Activated CD4-positive, alpha-beta T cell treated with anti-CD3 and anti-CD28 coated beads for 36 hours (primary cell): ENCODE results near the gene TAS2R19. TPM values are rescaled to one million over a fixed set of nuclear protein-coding genes. Genes with fewer than 3 reads are reported as not detected.
"Not testable (repeated sequence)": the region's sequence is repeated elsewhere in the genome, so short reads cannot be mapped to it uniquely, and the experiment has no call there.

ENCODE experiments used
- ATAC-seq: fragments of 200-7000 bp; cut with Tn5 transposase; one replicate; pipeline ENCODE4 v1.10.0; 2021; ENCODE audit warnings: mild to moderate bottlenecking, moderate library complexity
- CTCF ChIA-PET: fragments of 350-600 bp; sonication (Branson Sonifier 250); formaldehyde crosslinking; loops from one replicate; lab custom pipeline; 2021; ENCODE audit warnings: antibody characterized with exemption; lab: Charles Lee
- POLR2A ChIA-PET: fragments of 350-600 bp; sonication (Branson Sonifier 250); formaldehyde crosslinking; loops from one replicate; lab custom pipeline; 2021; ENCODE audit warnings: antibody characterized with exemption, inconsistent platforms; lab: Charles Lee
- DNase-seq: peaks from one replicate; pipeline ENCODE4 v3.0.0-alpha.2; 2020
- H3K27ac Mint-ChIP-seq: one replicate; pipeline ENCODE4 v1.8.0; 2021; ENCODE audit warnings: mixed read lengths
- H3K27me3 Mint-ChIP-seq: one replicate; pipeline ENCODE4 v1.8.0; 2021; ENCODE audit warnings: mixed read lengths
- H3K36me3 Mint-ChIP-seq: one replicate; pipeline ENCODE4 v1.8.0; 2021; ENCODE audit warnings: low read depth, mixed read lengths
- H3K4me1 Mint-ChIP-seq: one replicate; pipeline ENCODE4 v1.8.0; 2021; ENCODE audit warnings: mixed read lengths
- H3K4me3 Mint-ChIP-seq: one replicate; pipeline ENCODE4 v1.8.0; 2021; ENCODE audit warnings: mild to moderate bottlenecking, moderate library complexity, mixed read lengths
- H3K9me3 Mint-ChIP-seq: one replicate; pipeline ENCODE4 v1.8.0; 2021; ENCODE audit warnings: low read depth, mixed read lengths
- intact Hi-C, 2 experiments: fragments of 100-400 bp; cut with DNase I in 1 of 2; cut with micrococcal nuclease in 1 of 2; formaldehyde crosslinking; loops; one replicate each; pipeline versions ENCODE4 v1.14.2 to v1.15.1; 2022 to 2024; cut with DNase I, micrococcal nuclease
- total RNA-seq, 2 experiments: library from RNA; stranded (reverse); gene quantifications; one replicate each; pipeline ENCODE4 v1.2.3, GENCODE V29; 2021

TAS2R19 gene
- total RNA-seq, 2 experiments from 2014 or later: 1.2 to 1.6 TPM

GRCh38 chr12:11039171-11039570, 16.8 kb upstream of the TAS2R19 start:
- H3K27me3 Mint-ChIP-seq: no peaks in the 10 kb centered on the region
- DNase-seq (no peak), ATAC-seq (no peak)
- ChIA-PET CTCF (no interaction called here), POLR2A (no interaction called here)
- peaks cover 35% of the 10 kb centered on the region for H3K36me3 Mint-ChIP-seq
- H3K9me3 Mint-ChIP-seq: no peaks in the 10 kb centered on the region
- H3K4me1 Mint-ChIP-seq: peaks cover 3% of the 10 kb centered on the region
- intact Hi-C loops: no loop called here
- H3K27ac Mint-ChIP-seq: no peak overlapping the region
- no peak overlapping the region for H3K4me3 Mint-ChIP-seq

GRCh38 chr12:11033959-11034358, 11.5 kb upstream of the TAS2R19 start:
- H3K9me3 Mint-ChIP-seq, intact Hi-C loops, H3K27ac Mint-ChIP-seq, CTCF ChIA-PET, POLR2A ChIA-PET, H3K4me1 Mint-ChIP-seq, DNase-seq, H3K4me3 Mint-ChIP-seq, H3K27me3 Mint-ChIP-seq: not testable (repeated sequence)
- peak; percentile 80 for ATAC-seq
- H3K36me3 Mint-ChIP-seq: peaks cover 28% of the 10 kb centered on the region

GRCh38 chr12:11031307-11031706, 8.9 kb upstream of the TAS2R19 start, which contains the start of gene TAS2R31:
TSS of gene TAS2R31 (minus strand) at chr12:11031407. CDS start at chr12:11031335, 72 bp downstream.
- intact Hi-C loops: no loop called here
- ChIA-PET POLR2A (interaction anchor here (1.1 kb wide), 1 partner anchor 136 kb away, joined by 3 read pairs; no protein-coding TSS in a partner anchor), CTCF (no interaction called here)
- Mint-ChIP-seq H3K4me3 (no peak within 1 kb of the TSS), H3K27me3 (no peaks in the 10 kb centered on the region), H3K4me1 (peaks cover 5% of the 10 kb centered on the region), H3K36me3 (peaks cover 36% of the 10 kb centered on the region), H3K27ac (no peak within 1 kb of the TSS), H3K9me3 (peaks cover 3% of the 10 kb centered on the region)
- ATAC-seq (no peak), DNase-seq (no peak)

GRCh38 chr12:11026118-11026517, 3.7 kb upstream of the TAS2R19 start:
- no peak for DNase-seq
- Mint-ChIP-seq H3K27me3 (no peaks in the 10 kb centered on the region), H3K4me1 (peaks cover 6% of the 10 kb centered on the region), H3K4me3 (no peak overlapping the region), H3K36me3 (peaks cover 34% of the 10 kb centered on the region), H3K27ac (no peak overlapping the region), H3K9me3 (peaks cover 8% of the 10 kb centered on the region)
- ChIA-PET POLR2A (no interaction called here), CTCF (no interaction called here)
- intact Hi-C loops: no loop called here
- ATAC-seq: no peak

- Mint-ChIP-seq H3K4me3 (no peak overlapping the region), H3K36me3 (peaks cover 23% of the 10 kb centered on the region), H3K9me3 (peaks cover 8% of the 10 kb centered on the region), H3K27ac (no peak overlapping the region), H3K4me1 (peaks cover 6% of the 10 kb centered on the region), H3K27me3 (no peaks in the 10 kb centered on the region)
- intact Hi-C loops: no loop called here
- ChIA-PET POLR2A (interaction anchor here (0.6 kb wide), 1 partner anchor 109 kb away, joined by 4 read pairs; no protein-coding TSS in a partner anchor), CTCF (no interaction called here)
- ATAC-seq (no peak), DNase-seq (no peak)
These were observed 967 bp upstream of the TAS2R19 start for GRCh38 chr12:11023387-11023786.

GRCh38 chr12:11016937-11017336, 5.5 kb downstream of the TAS2R19 start:
- Mint-ChIP-seq H3K4me3 (no peak overlapping the region), H3K9me3 (no peaks in the 10 kb centered on the region), H3K36me3 (peaks cover 17% of the 10 kb centered on the region), H3K4me1 (peaks cover 6% of the 10 kb centered on the region), H3K27me3 (no peaks in the 10 kb centered on the region), H3K27ac (no peak overlapping the region)
- ChIA-PET POLR2A (no interaction called here), CTCF (no interaction called here)
- DNase-seq (no peak), ATAC-seq (no peak)
- intact Hi-C loops: no loop called here

GRCh38 chr12:11015775-11016430, 6.5 kb downstream of the TAS2R19 start:
- Mint-ChIP-seq H3K36me3 (peaks cover 13% of the 10 kb centered on the region), H3K27ac (no peak overlapping the region), H3K4me1 (no peaks in the 10 kb centered on the region), H3K4me3 (no peak overlapping the region), H3K27me3 (no peaks in the 10 kb centered on the region), H3K9me3 (no peaks in the 10 kb centered on the region)
- intact Hi-C loops: no loop called here
- DNase-seq (no peak), ATAC-seq (no peak)
- ChIA-PET CTCF (no interaction called here), POLR2A (no interaction called here)

GRCh38 chr12:11014234-11014633, 8.2 kb downstream of the TAS2R19 start:
- intact Hi-C loops: no loop called here
- no peaks in the 10 kb centered on the region for H3K4me1 Mint-ChIP-seq
- ATAC-seq: no peak
- ChIA-PET CTCF (interaction anchor here (1.2 kb wide), 1 partner anchor 10 kb away, joined by 3 read pairs; no protein-coding TSS in a partner anchor), POLR2A (no interaction called here)
- no peak for DNase-seq
- no peaks in the 10 kb centered on the region for H3K27me3 Mint-ChIP-seq
- H3K4me3 Mint-ChIP-seq: no peak overlapping the region
- H3K27ac Mint-ChIP-seq: no peak overlapping the region
- no peaks in the 10 kb centered on the region for H3K9me3 Mint-ChIP-seq
- peaks cover 15% of the 10 kb centered on the region for H3K36me3 Mint-ChIP-seq

- Mint-ChIP-seq H3K4me1 (no peaks in the 10 kb centered on the region), H3K27me3 (no peaks in the 10 kb centered on the region), H3K4me3 (no peak overlapping the region), H3K36me3 (peaks cover 13% of the 10 kb centered on the region), H3K9me3 (no peaks in the 10 kb centered on the region), H3K27ac (no peak overlapping the region)
- ATAC-seq (no peak), DNase-seq (no peak)
- CTCF ChIA-PET: interaction anchor here (0.7 to 0.9 kb wide), 2 partner anchors 23 to 192 kb away, joined by 3 read pairs; no protein-coding TSS in a partner anchor
- intact Hi-C loops: no loop called here
- POLR2A ChIA-PET: no interaction called here
These were observed 14.8 kb downstream of the TAS2R19 start for GRCh38 chr12:11007608-11008007.

- Mint-ChIP-seq H3K4me3 (no peak within 1 kb of the TSS), H3K4me1 (no peaks in the 10 kb centered on the region), H3K36me3 (peaks cover 25% of the 10 kb centered on the region), H3K27me3 (no peaks in the 10 kb centered on the region), H3K27ac (no peak within 1 kb of the TSS), H3K9me3 (no peaks in the 10 kb centered on the region)
- no peak for ATAC-seq
- DNase-seq: no peak
- ChIA-PET POLR2A (no interaction called here), CTCF (no interaction called here)
- intact Hi-C loops: no loop called here
These were observed 24.2 kb downstream of the TAS2R19 start, which contains the start of gene TAS2R20 for GRCh38 chr12:10998204-10998603. TSS of gene TAS2R20 (minus strand) at chr12:10998304. CDS start at chr12:10997875, 429 bp downstream.

GRCh38 chr12:10994307-10994706, 28.1 kb downstream of the TAS2R19 start:
- peaks cover 38% of the 10 kb centered on the region for H3K36me3 Mint-ChIP-seq
- ChIA-PET POLR2A (no interaction called here), CTCF (no interaction called here)
- ATAC-seq (no peak), DNase-seq (no peak)
- no peak overlapping the region for H3K27ac Mint-ChIP-seq
- intact Hi-C loops: no loop called here
- peaks cover 4% of the 10 kb centered on the region for H3K4me1 Mint-ChIP-seq
- no peaks in the 10 kb centered on the region for H3K27me3 Mint-ChIP-seq
- peaks cover 9% of the 10 kb centered on the region for H3K9me3 Mint-ChIP-seq
- no peak overlapping the region for H3K4me3 Mint-ChIP-seq

GRCh38 chr12:10989107-10989506, 33.3 kb downstream of the TAS2R19 start:
- no peak overlapping the region for H3K27ac Mint-ChIP-seq
- peaks cover 24% of the 10 kb centered on the region for H3K36me3 Mint-ChIP-seq
- H3K4me3 Mint-ChIP-seq: no peak overlapping the region
- H3K27me3 Mint-ChIP-seq: no peaks in the 10 kb centered on the region
- H3K9me3 Mint-ChIP-seq: peaks cover 9% of the 10 kb centered on the region
- ChIA-PET CTCF (no interaction called here), POLR2A (interaction anchor here (0.5 kb wide), 1 partner anchor 1736 kb away, joined by 3 read pairs; no protein-coding TSS in a partner anchor)
- intact Hi-C loops: no loop called here
- ATAC-seq (peak; percentile 81), DNase-seq (no peak)
- peaks cover 27% of the 10 kb centered on the region for H3K4me1 Mint-ChIP-seq
